PC-3 (cell line): ENCODE results near the gene PRM1. TPM values are rescaled to one million over a fixed set of nuclear protein-coding genes. Genes with fewer than 3 reads are reported as not detected.

Source experiments
- ATAC-seq: fragments of 200-7000 bp; cut with Tn5 transposase; 2 replicates; pipeline ENCODE4 v1.9.1; 2020; ENCODE audit warnings: mild to moderate bottlenecking, moderate library complexity
- BruUV-seq: library from RNA; stranded (reverse); fragments of 400-500 nt; replicated peaks from 2 replicates; lab custom pipeline; 2021; lab: Mats Ljungman, UMichigan
- CTCF ChIA-PET: fragments of 300-600 bp; sonication (Branson Sonifier 250); formaldehyde crosslinking; loops from one replicate; lab custom pipeline; 2022; ENCODE audit warnings: antibody characterized with exemption; lab: Charles Lee
- POLR2A ChIA-PET: fragments of 300-600 bp; sonication (Branson Sonifier 250); formaldehyde crosslinking; loops from one replicate; lab custom pipeline; 2022; ENCODE audit warnings: antibody characterized with exemption; ENCODE audit not compliant: unreplicated experiment; lab: Charles Lee
- DNase-seq: peaks from one replicate; pipeline ENCODE4 v3.0.0-alpha.2; 2015
- H2AFZ ChIP-seq: fragments of 300-600 bp; sonication (generic); 2 replicates; pipeline ENCODE4 v1.6.0; 2016; ENCODE audit warnings: antibody characterized with exemption, low read length
- H3F3A ChIP-seq: fragments of 300-600 bp; sonication (generic); one replicate; pipeline ENCODE4 v1.6.0; 2017; ENCODE audit warnings: antibody characterized with exemption, low read length, control low read depth, mild to moderate bottlenecking; ENCODE audit not compliant: unreplicated experiment
- H3K27ac ChIP-seq: fragments of 300-600 bp; sonication (generic); 2 replicates; pipeline ENCODE4 v1.5.1; 2016; ENCODE audit warnings: mild to moderate bottlenecking, low read length
- H3K27me3 ChIP-seq: fragments of 300-600 bp; sonication (generic); 2 replicates; pipeline ENCODE4 v1.6.1; 2016; ENCODE audit warnings: low read length, mixed read lengths
- H3K36me3 ChIP-seq: fragments of 300-600 bp; sonication (generic); 2 replicates; pipeline ENCODE4 v1.6.1; 2016; ENCODE audit warnings: low read depth, mixed run types, low read length, mixed read lengths
- H3K4me1 ChIP-seq: fragments of 300-600 bp; sonication (generic); 2 replicates; pipeline ENCODE4 v1.5.1; 2016; ENCODE audit warnings: low read length; ENCODE audit not compliant: insufficient read depth
- H3K4me2 ChIP-seq: fragments of 300-600 bp; sonication (generic); 2 replicates; pipeline ENCODE4 v1.6.0; 2016; ENCODE audit warnings: low read length
- H3K4me3 ChIP-seq: fragments of 300-600 bp; sonication (generic); 2 replicates; pipeline ENCODE4 v1.5.1; 2016; ENCODE audit warnings: mild to moderate bottlenecking, low read length, mixed read lengths
- H3K79me2 ChIP-seq: fragments of 300-600 bp; sonication (generic); 2 replicates; pipeline ENCODE4 v1.6.1; 2017; ENCODE audit warnings: low read length, mixed read lengths
- H3K9ac ChIP-seq: fragments of 300-600 bp; sonication (generic); 2 replicates; pipeline ENCODE4 v1.6.0; 2016; ENCODE audit warnings: mild to moderate bottlenecking, low read length
- H3K9me2 ChIP-seq: fragments of 300-600 bp; sonication (generic); replicated peaks from 2 replicates; pipeline ENCODE4 v1.6.1; 2016; ENCODE audit warnings: mixed run types, low read length, mixed read lengths
- H3K9me3 ChIP-seq: fragments of 300-600 bp; sonication (generic); 2 replicates; pipeline ENCODE4 v1.6.1; 2016; ENCODE audit warnings: low read length, mixed read lengths
- H4K20me1 ChIP-seq: fragments of 300-600 bp; sonication (generic); 2 replicates; pipeline ENCODE4 v1.6.1; 2016; ENCODE audit warnings: low read length, mixed read lengths
- CTCF ChIP-seq: fragments of 300-600 bp; sonication (generic); conservative IDR thresholded peaks from 2 replicates; pipeline ENCODE4 v1.5.1; 2017; ENCODE audit warnings: antibody characterized with exemption, low read depth, mild to moderate bottlenecking, low read length
- EZH2 ChIP-seq: fragments of 300-600 bp; sonication (generic); IDR thresholded peaks from one replicate; pipeline ENCODE4 v1.6.1; 2017; ENCODE audit warnings: antibody characterized with exemption, mild to moderate bottlenecking, low read length; ENCODE audit not compliant: unreplicated experiment
- EZH2phosphoT487 ChIP-seq: fragments of 300-600 bp; sonication (generic); IDR thresholded peaks from 2 replicates; pipeline ENCODE4 v1.6.1; 2018; ENCODE audit warnings: mild to moderate bottlenecking, antibody characterized with exemption, low read length, borderline replicate concordance
- intact Hi-C: fragments of 100-400 bp; cut with micrococcal nuclease; formaldehyde crosslinking; loops from 2 replicates; pipeline ENCODE4 v1.9.0; 2023
- total RNA-seq: library from RNA; depleted of rRNA; stranded (reverse); fragments of >200 nt; gene quantifications from 2 replicates; pipeline ENCODE4 v1.2.3, GENCODE V29; 2014

Gene PRM1
- total RNA-seq, 1 experiment from 2014 or later, result not detected

DNA sequence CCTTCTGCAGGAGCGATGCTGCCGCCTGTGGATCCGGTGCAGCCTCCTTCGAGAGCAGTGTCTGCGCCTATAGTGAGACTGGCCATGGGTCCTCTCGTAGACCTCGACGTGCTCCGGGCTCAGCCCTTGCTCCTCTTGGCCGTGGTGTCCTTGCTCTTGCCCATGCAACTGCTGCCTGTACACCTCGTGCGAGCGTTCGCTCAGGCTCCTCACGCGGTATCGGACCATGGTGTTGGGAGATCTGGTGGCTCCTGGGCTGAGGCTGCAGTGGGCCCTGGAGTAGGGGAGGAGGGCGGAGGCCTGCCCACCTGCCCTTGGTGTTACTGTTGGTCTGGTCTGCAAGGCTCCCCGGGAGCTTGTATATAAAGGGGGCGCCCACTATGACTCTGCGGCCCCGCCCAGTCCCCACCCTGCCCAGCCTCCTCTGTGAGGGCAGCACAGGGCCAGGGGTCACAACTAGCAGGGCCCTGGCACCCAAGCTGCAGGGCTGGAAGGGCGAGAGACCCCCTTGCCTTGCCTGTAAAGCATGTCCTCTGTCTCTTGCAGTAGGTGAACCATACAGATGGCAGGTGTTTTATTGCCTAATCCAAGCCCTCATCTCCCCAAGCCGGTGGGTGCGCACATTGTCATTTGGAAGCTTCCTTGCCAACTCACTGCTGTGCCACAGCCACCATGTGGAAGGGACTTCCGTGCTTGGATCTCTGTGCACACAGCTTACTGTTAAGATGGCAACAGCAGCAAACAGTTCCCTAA lies 4.8 kb downstream of the PRM1 start, which contains the start of gene PRM2:
Gene PRM2, minus strand, starts transcription at position 338 of the 753 bp plus-strand sequence. Its CDS starts 110 bp downstream, at position 228.
- ATAC-seq (no peak), DNase-seq (no peak)
- no TSS peak for BruUV-seq
- Histone ChIP-seq H3K4me1 (no peaks in the 10 kb centered on the region), H2AFZ (no peak within 1 kb of the TSS), H3K4me2 (no peak within 1 kb of the TSS), H3K27me3 (no peaks in the 10 kb centered on the region), H3K9me3 (no peaks in the 10 kb centered on the region), H3K27ac (no peak within 1 kb of the TSS), H3K9me2 (no peaks in the 10 kb centered on the region), H3K36me3 (no peaks in the 10 kb centered on the region), H3K9ac (no peak within 1 kb of the TSS), H3K4me3 (no peak within 1 kb of the TSS), H3K79me2 (no peaks in the 10 kb centered on the region), H3F3A (no peaks in the 10 kb centered on the region), H4K20me1 (no peaks in the 10 kb centered on the region)
- ChIA-PET CTCF (no interaction called here), POLR2A (no interaction called here)
- intact Hi-C loops, result no loop called here
- TF ChIP-seq EZH2phosphoT487, result no peak
- no peak for TF ChIP-seq EZH2
- no peak for TF ChIP-seq CTCF

DNA sequence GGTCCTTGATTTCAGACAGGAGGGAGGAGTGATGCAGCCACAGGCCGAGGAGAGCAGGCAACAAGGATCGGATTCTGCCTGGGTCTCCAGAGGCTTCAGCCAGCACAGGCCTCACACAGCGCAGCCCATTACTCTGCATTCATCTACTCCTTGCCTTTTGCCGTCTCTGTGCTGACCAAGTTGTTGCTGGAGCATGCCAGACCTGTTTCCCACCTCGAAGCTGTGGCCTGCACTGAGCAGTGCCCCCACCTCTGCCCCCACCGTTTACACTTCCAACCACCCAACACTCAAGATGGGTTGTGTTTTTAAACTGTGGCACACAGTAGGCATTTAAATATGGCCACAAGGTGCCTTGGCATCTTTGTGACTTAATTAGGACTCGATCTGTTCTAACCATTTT lies 6.2 kb downstream of the PRM1 start:
- Histone ChIP-seq H3K27ac (no peak overlapping the region), H3K9me3 (no peaks in the 10 kb centered on the region), H4K20me1 (no peaks in the 10 kb centered on the region), H3K4me2 (no peak overlapping the region), H3K27me3 (no peaks in the 10 kb centered on the region), H3K4me3 (no peak overlapping the region), H3K36me3 (no peaks in the 10 kb centered on the region), H2AFZ (no peak overlapping the region), H3K79me2 (no peaks in the 10 kb centered on the region), H3K9ac (no peak overlapping the region), H3F3A (no peaks in the 10 kb centered on the region), H3K9me2 (no peaks in the 10 kb centered on the region), H3K4me1 (no peaks in the 10 kb centered on the region)
- TF ChIP-seq EZH2phosphoT487 (no peak), EZH2 (no peak), CTCF (no peak)
- ChIA-PET CTCF (no interaction called here), POLR2A (no interaction called here)
- ATAC-seq, result no peak
- no TSS peak for BruUV-seq
- no peak for DNase-seq
- intact Hi-C loops, result no loop called here

DNA sequence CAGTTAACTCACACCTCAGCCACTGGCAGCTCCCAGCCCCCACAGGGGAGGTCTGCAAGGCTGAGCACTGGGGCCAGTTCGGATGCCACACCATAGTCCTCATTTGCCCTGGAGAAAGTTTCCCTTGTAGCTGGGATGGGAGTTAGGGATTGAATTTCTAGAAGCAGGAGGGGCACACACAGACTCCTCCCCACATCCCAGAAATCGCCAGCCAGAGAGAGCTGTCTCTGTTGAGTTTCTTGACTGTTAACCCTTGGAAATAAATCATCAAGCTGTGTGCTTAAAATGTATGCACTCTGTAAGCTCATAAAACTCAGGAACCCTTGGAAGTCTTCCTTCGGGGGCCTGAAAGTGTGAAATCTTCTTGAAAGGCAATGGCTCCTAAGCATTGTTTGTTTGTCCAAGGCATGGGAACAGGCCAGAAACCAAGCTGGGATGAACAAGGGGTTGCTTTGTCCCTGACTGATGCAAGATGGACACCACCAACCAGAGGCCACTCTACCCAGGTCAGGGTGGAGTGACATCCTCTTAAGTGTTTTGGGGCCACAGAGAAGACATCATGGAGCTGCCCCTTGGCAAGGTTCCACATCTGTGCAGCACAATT lies 7.3 kb downstream of the PRM1 start:
- Histone ChIP-seq H3F3A (no peaks in the 10 kb centered on the region), H3K4me3 (no peak overlapping the region), H3K79me2 (no peaks in the 10 kb centered on the region), H4K20me1 (no peaks in the 10 kb centered on the region), H3K27me3 (no peaks in the 10 kb centered on the region), H3K4me2 (no peak overlapping the region), H3K9me2 (no peaks in the 10 kb centered on the region), H3K9me3 (no peaks in the 10 kb centered on the region), H3K36me3 (no peaks in the 10 kb centered on the region), H3K27ac (no peak overlapping the region), H2AFZ (no peak overlapping the region), H3K9ac (no peak overlapping the region), H3K4me1 (no peaks in the 10 kb centered on the region)
- ATAC-seq, result no peak
- no TSS peak for BruUV-seq
- intact Hi-C loops, result no loop called here
- DNase-seq, result no peak
- CTCF ChIA-PET, result no interaction called here
- TF ChIP-seq EZH2 (no peak), EZH2phosphoT487 (no peak), CTCF (no peak)
- POLR2A ChIA-PET, result no interaction called here
